Activated T-cell treated with anti-CD3 and anti-CD28 coated beads, Interleukin-2, amount 50 U/mL, for 24 hours (primary cell): ENCODE data around the gene EYS.
"Not testable (repeated sequence)": the region's sequence is repeated elsewhere in the genome, so short reads cannot be mapped to it uniquely, and the experiment has no call there.

ENCODE experiments used
- DNase-seq: peaks from one replicate; pipeline ENCODE4 v3.0.0-alpha.2; 2020
- H3K27ac Mint-ChIP-seq: 2 replicates; pipeline ENCODE4 v1.8.0; 2020; ENCODE audit warnings: mild to moderate bottlenecking, mixed read lengths
- H3K27me3 Mint-ChIP-seq: 2 replicates; pipeline ENCODE4 v1.8.0; 2020; ENCODE audit warnings: mixed read lengths
- H3K36me3 Mint-ChIP-seq: 2 replicates; pipeline ENCODE4 v1.8.0; 2020; ENCODE audit warnings: low read depth, mixed read lengths
- H3K4me1 Mint-ChIP-seq: 2 replicates; pipeline ENCODE4 v1.8.0; 2020; ENCODE audit warnings: low read depth, mixed read lengths
- H3K4me3 Mint-ChIP-seq: 2 replicates; pipeline ENCODE4 v1.8.0; 2020; ENCODE audit warnings: mild to moderate bottlenecking, moderate library complexity, mixed read lengths
- H3K9me3 Mint-ChIP-seq: 2 replicates; pipeline ENCODE4 v1.8.0; 2020; ENCODE audit warnings: mixed read lengths

Gene EYS

DNA sequence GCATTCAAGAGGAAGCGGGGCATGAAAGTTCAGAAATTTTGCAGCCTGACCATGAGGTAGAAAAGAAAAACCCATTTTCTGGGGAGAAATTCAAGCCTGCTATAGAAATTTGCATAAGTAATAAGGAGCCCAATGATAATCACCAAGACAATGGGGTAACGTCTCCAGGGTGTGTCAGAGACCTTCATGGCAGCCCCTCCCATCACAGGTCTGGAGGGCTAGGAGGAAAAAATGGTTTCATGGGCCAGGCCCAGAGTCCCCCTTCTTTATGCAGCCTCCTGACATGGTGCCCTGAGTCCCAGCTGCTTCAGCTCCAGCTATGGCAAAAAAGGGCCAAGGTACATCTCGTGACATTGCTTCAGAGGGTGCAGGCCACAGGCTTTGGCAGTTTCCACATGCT, 618.5 kb downstream of the EYS start:
- Mint-ChIP-seq H3K4me1 (no peaks in the 10 kb centered on the region), H3K4me3 (no peak overlapping the region), H3K36me3 (no peaks in the 10 kb centered on the region), H3K9me3 (peaks cover 11% of the 10 kb centered on the region), H3K27ac (no peak overlapping the region), H3K27me3 (no peaks in the 10 kb centered on the region)
- DNase-seq = no peak

DNA sequence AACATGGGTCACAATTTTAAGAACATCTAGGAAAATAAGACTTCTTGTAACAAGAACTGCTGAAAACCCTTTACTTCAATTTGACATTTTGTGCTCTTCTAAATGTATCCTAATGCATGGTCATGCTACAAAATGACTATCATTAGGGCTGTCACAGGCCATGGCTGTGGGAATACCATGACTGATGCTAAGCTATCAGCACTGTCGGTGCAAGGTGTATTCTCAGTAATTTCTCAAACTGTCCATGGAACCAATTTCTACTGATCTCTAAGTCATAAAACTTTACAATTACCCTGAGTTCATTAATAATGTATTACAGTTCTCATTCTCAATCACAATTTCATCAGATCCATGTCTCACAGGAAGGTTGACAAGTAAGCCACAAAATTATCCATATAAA, 625.3 kb downstream of the EYS start:
- no peak for DNase-seq
- peaks cover 13% of the 10 kb centered on the region for H3K9me3 Mint-ChIP-seq
- H3K4me1 Mint-ChIP-seq = no peaks in the 10 kb centered on the region
- H3K4me3 Mint-ChIP-seq = no peak overlapping the region
- no peaks in the 10 kb centered on the region for H3K36me3 Mint-ChIP-seq
- no peak overlapping the region for H3K27ac Mint-ChIP-seq
- no peaks in the 10 kb centered on the region for H3K27me3 Mint-ChIP-seq

DNA sequence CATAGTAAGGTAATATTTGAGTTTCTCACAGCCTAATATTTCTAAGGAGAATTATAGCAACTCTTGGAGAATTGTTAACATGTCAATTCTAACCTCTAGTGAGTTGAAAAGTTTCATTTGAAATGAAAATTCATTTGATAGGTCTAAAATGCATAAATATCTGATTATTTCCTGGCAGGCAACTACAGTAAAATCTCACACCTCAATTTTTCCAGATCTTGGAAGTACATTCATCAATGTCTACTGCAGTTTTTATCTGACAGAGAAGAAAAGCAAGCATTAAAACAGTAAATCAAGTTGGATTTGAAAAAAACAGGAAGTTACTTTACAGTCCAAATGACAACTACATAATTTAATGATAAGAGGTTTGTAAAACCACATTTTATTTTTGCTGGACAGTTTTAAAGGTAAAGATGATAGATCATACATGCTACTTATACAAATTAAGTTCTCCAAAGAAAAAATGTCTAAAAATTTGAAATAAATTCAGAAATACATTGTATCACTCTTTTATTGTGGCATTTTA, 631.3 kb downstream of the EYS start:
- Mint-ChIP-seq H3K9me3 (peaks cover 15% of the 10 kb centered on the region), H3K27ac (no peak overlapping the region), H3K4me3 (no peak overlapping the region), H3K4me1 (no peaks in the 10 kb centered on the region), H3K27me3 (no peaks in the 10 kb centered on the region), H3K36me3 (no peaks in the 10 kb centered on the region)
- no peak for DNase-seq

DNA sequence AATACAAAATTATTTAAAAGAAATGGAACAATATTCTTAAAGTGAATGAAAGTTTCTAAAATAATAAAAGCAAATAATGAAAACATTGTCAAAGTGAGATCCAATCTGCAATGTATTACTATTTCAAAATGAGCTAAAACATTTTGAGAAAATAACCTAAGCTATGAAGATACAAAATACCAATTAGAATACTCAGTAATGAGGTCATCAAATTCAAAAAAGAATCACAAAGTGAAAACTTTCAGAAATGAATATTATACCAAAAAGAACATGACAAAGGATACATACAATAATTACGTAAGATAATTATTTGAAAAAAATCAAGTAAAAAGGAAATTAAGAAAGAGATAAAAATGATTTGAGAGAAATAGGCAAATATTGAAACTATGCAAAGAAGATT, 634.5 kb downstream of the EYS start:
- H3K9me3 Mint-ChIP-seq = peaks cover 18% of the 10 kb centered on the region
- H3K36me3 Mint-ChIP-seq = no peaks in the 10 kb centered on the region
- no peak for DNase-seq
- no peaks in the 10 kb centered on the region for H3K4me1 Mint-ChIP-seq
- H3K27me3 Mint-ChIP-seq = no peaks in the 10 kb centered on the region
- no peak overlapping the region for H3K27ac Mint-ChIP-seq
- H3K4me3 Mint-ChIP-seq = no peak overlapping the region

DNA sequence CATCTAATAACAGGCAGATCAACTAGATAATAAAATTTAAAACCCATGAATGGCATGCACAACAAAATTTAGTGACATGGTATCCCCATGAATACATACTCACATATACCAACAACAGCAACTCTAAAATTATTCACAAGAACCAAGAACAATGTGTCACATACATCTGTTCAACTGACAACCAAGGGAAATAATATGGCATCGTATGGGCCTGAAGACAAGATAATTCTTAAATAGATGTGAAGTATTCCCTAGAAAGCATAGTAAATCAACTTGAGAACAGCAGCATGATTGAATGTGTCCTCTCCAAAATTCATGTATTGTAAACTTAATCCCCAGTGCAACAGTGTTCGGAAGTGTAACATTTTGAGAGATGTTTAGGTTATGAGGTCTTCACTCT, 635.5 kb downstream of the EYS start:
- Mint-ChIP-seq H3K4me3 (no peak overlapping the region), H3K27me3 (no peaks in the 10 kb centered on the region), H3K9me3 (peaks cover 23% of the 10 kb centered on the region), H3K27ac (no peak overlapping the region), H3K36me3 (no peaks in the 10 kb centered on the region), H3K4me1 (no peaks in the 10 kb centered on the region)
- DNase-seq = no peak

DNA sequence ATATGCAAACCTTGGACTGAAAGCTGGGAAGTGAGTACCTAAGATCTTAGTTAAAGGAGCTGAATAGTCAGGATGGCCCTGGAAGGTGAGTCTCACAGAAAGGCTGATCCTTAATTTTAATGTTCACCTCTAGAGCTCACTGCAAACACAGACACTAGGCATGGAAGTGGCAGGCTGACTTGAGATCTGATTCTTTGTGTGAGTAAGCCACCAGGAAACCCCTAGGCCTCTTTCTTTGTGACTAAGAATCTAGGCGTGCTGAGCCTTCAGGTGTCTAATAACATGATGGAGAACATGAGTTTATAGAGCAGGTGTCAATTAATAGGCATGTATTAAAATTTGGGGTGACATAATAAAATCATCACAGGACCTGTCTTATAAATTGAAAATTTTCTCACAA, 642.2 kb downstream of the EYS start:
- Mint-ChIP-seq H3K27me3 (no peaks in the 10 kb centered on the region), H3K9me3 (peaks cover 20% of the 10 kb centered on the region), H3K27ac (no peak overlapping the region), H3K4me1 (no peaks in the 10 kb centered on the region), H3K36me3 (no peaks in the 10 kb centered on the region), H3K4me3 (no peak overlapping the region)
- no peak for DNase-seq

DNA sequence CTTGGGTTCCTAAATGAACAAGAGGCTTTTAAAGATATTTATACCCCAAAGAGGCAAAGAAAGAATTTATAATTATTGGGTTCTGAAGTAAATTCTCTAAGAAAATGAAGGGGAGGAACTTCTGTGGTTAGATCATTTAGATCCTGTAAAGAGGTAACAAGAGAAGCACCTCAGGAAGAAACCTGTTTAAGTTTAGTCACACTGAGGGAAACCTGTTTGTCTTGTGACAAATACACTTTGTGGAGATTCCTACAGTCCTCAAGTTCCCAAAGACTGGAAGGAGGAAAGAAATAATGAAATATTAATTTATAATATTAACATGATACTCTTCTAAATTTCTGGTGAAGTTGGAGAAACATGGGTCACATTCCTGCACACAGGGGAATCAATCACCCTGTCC, 647.5 kb downstream of the EYS start:
- Mint-ChIP-seq H3K27me3 (no peaks in the 10 kb centered on the region), H3K9me3 (peaks cover 10% of the 10 kb centered on the region), H3K36me3 (no peaks in the 10 kb centered on the region), H3K4me3 (no peak overlapping the region), H3K27ac (no peak overlapping the region), H3K4me1 (no peaks in the 10 kb centered on the region)
- no peak for DNase-seq

DNA sequence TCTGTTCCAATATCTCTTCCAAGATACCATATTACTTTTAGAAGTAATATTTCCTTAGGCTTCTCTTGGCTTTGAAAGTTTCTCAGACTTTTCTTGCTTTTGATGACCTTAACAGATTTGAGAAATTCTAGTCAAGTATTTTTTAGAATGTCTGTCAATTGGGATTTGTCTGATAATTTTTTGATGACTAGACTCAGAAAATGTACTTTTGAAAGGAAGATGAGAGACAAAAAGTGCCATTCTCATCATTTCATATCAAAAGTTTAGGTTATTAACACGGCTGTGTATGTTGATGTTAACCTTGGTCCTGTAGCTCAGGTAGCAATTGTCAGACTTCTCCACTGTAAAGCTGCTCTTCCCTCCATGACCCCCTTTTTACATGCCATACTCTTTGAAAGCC, 651.5 kb downstream of the EYS start:
- Mint-ChIP-seq H3K27me3 (no peaks in the 10 kb centered on the region), H3K4me3 (no peak overlapping the region), H3K27ac (no peak overlapping the region), H3K4me1 (no peaks in the 10 kb centered on the region), H3K36me3 (no peaks in the 10 kb centered on the region), H3K9me3 (peaks cover 5% of the 10 kb centered on the region)
- no peak for DNase-seq

DNA sequence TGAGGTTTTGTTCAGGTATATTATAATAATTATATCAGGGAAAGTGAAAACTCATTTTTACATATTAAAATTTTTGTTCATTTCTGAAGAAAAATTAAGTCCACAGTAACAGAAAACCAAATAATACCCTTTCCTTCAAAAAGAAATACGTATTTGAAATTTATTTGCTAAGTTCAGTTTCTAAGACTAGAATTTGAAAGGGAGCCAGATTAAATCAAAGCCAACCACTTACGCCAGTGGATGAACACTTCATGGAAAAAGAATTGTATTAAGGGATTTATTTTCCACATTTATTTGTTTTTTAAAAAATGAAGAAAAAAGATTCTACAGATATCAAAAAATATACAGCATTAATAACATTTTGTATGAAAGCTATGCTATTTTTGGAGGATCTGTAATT, 654.4 kb downstream of the EYS start:
- no peaks in the 10 kb centered on the region for H3K36me3 Mint-ChIP-seq
- DNase-seq = no peak
- no peak overlapping the region for H3K27ac Mint-ChIP-seq
- no peaks in the 10 kb centered on the region for H3K27me3 Mint-ChIP-seq
- no peaks in the 10 kb centered on the region for H3K4me1 Mint-ChIP-seq
- no peak overlapping the region for H3K4me3 Mint-ChIP-seq
- H3K9me3 Mint-ChIP-seq = peaks cover 3% of the 10 kb centered on the region

DNA sequence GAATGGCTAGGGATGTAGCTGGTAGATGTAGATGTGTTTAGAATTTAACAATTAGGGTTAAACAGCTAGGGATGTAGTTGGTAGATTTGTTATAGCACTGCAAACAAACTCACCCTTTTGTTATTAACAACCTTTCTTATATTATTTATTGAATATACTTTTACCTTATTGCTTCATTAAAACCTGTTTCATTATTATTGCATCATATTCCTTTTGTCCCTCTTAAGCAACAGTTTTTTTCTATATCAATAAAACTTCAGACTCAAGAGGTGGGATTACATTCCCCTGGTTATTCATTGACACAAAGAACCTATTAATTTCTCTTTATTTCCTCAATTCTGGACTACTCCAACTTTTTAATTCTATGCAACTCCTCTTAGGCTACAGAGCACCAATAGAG, 661.2 kb downstream of the EYS start:
- no peak for DNase-seq
- no peaks in the 10 kb centered on the region for H3K36me3 Mint-ChIP-seq
- H3K27ac Mint-ChIP-seq = no peak overlapping the region
- peaks cover 4% of the 10 kb centered on the region for H3K9me3 Mint-ChIP-seq
- H3K4me3 Mint-ChIP-seq = no peak overlapping the region
- no peaks in the 10 kb centered on the region for H3K4me1 Mint-ChIP-seq
- H3K27me3 Mint-ChIP-seq = no peaks in the 10 kb centered on the region

DNA sequence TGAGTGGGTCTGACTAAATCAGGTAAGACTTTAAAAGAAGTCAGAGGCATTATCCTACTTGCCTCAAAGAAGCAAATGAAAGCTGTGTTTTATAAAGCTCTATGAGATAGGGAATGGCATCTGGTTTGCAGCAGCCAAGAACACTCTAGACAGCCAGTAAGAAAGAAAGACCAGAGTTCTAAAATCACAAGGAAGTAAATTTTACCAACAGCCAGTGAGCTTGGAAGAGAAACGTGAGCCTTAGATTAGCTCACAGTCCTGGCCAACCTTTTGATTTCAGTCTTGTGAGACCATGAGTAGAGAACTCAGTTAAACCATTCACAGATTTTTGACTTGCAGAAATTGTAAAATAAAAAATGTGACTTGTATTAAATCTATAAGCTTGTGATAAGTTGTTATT, 693.0 kb downstream of the EYS start:
- H3K4me1 Mint-ChIP-seq = no peaks in the 10 kb centered on the region
- no peaks in the 10 kb centered on the region for H3K36me3 Mint-ChIP-seq
- no peak overlapping the region for H3K27ac Mint-ChIP-seq
- no peak for DNase-seq
- H3K27me3 Mint-ChIP-seq = no peaks in the 10 kb centered on the region
- peaks cover 4% of the 10 kb centered on the region for H3K9me3 Mint-ChIP-seq
- no peak overlapping the region for H3K4me3 Mint-ChIP-seq

DNA sequence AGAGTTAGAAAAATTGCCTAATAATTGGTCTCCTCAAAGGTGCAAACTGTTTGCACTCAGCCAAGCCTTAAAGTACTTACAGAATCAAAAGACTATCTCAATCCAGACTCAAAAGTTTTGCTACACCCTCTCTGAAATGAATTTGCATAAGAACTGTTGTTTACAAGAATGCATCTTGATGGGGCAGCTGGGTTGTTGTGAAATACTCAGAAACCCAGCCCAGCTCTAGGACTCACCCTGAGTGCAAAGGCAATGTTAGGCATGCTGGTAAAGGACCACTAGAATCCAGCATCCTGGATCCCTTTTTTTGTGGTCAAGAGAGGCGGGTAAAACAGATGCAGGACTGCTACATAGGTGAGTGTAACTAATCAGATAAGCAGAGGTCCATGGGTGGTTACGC, 700.2 kb downstream of the EYS start:
- DNase-seq = no peak
- H3K4me3 Mint-ChIP-seq = no peak overlapping the region
- H3K9me3 Mint-ChIP-seq = peaks cover 8% of the 10 kb centered on the region
- H3K27ac Mint-ChIP-seq = no peak overlapping the region
- H3K36me3 Mint-ChIP-seq = no peaks in the 10 kb centered on the region
- no peaks in the 10 kb centered on the region for H3K27me3 Mint-ChIP-seq
- no peaks in the 10 kb centered on the region for H3K4me1 Mint-ChIP-seq

DNA sequence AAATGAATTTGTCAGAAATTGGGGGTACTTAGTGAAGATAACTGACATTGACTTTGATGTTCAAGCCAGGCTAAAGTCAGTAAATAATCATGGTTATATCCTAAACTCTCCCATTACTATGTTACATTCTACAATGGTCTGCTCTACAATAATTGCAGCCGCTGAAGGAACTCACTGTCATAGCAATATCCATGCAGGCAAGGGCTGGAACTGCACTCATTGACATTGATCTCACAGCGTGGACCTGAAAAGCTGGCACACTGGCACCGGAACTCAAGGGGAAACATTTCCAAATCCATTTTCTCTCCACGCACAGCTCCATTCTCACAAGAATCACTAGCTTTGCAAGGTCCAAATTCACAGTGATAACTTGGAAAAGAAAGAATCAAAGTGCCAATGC, 702.7 kb downstream of the EYS start:
- Mint-ChIP-seq H3K4me1 (no peaks in the 10 kb centered on the region), H3K27me3 (no peaks in the 10 kb centered on the region), H3K27ac (no peak overlapping the region), H3K9me3 (peaks cover 9% of the 10 kb centered on the region), H3K36me3 (no peaks in the 10 kb centered on the region), H3K4me3 (no peak overlapping the region)
- DNase-seq = no peak

DNA sequence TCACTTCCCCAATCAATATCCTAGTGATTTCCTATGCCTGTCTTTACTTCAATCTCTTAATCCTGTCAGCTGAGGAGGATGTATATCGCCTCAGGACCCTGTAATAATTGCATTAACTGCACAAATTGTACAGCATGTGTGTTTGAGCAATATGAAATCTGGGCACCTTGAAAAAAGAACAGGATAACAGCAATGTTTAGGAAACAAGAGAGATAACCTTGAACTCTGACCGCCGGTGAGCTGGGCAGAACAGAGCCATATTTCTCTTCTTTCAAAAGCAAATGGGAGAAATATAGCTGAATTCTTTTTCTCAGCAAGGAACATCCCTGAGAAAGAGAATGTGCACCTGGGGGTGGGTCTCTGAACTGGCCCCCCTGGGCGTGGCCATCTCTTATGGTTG, 704.1 kb downstream of the EYS start:
- not testable (repeated sequence) for H3K4me1 Mint-ChIP-seq, H3K27ac Mint-ChIP-seq, H3K9me3 Mint-ChIP-seq, H3K27me3 Mint-ChIP-seq, H3K4me3 Mint-ChIP-seq, H3K36me3 Mint-ChIP-seq, DNase-seq

DNA sequence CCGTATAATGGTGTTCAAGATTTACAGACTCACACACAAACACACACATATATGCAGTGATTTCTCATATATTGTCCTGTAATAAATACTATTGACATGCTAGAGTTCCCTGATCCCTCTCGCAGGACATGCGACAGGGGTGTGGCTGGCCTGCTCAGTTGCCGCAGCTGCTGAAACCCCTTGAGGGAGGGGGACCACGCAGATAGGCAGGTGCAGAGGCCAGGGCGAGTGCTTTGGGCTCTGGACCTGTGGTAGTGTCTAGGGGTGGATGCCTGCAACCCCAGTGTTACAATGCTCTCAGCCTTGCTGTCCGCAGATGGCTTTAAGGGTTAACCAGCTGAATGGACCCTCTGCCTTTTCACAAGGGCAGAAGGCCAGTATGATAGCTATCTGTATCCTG, 706.2 kb downstream of the EYS start:
- no peaks in the 10 kb centered on the region for H3K36me3 Mint-ChIP-seq
- no peak overlapping the region for H3K27ac Mint-ChIP-seq
- no peaks in the 10 kb centered on the region for H3K27me3 Mint-ChIP-seq
- no peak for DNase-seq
- H3K4me1 Mint-ChIP-seq = no peaks in the 10 kb centered on the region
- H3K9me3 Mint-ChIP-seq = peaks cover 9% of the 10 kb centered on the region
- H3K4me3 Mint-ChIP-seq = no peak overlapping the region

DNA sequence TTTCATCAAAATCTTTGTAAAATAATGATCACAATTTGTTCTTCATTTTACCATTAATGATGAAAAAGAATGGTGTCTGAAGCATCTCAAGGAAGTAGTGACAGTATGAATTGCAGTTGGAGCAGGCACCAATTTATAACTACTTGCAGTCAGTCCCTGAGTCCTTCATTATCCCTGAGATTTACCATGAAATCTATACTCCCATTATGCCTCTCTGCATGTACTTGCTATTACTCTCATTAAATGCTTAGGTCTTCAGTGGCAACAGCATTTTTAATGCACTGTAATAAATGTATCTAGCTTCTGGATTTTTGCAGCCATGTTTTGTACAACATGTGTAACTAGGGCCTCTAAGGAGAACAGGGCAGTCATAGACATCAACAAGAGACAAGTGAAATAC, 708.8 kb downstream of the EYS start:
- H3K27ac Mint-ChIP-seq = no peak overlapping the region
- H3K27me3 Mint-ChIP-seq = no peaks in the 10 kb centered on the region
- peaks cover 6% of the 10 kb centered on the region for H3K9me3 Mint-ChIP-seq

More for the DNA sequence above, 708.8 kb downstream of the EYS start:
- Mint-ChIP-seq H3K36me3 (no peaks in the 10 kb centered on the region), H3K4me3 (no peak overlapping the region), H3K4me1 (no peaks in the 10 kb centered on the region)
- DNase-seq = no peak
